Measurements from ENCODE around the gene SNRNP70. TPM values are rescaled to one million over a fixed set of nuclear protein-coding genes. Genes with fewer than 3 reads are reported as not detected.
A peak's percentile ranks its signal among the peaks of the same experiment; 100 is the strongest.
"Not testable (repeated sequence)": the region's sequence is repeated elsewhere in the genome, so short reads cannot be mapped to it uniquely, and the experiment has no call there.

Gene SNRNP70
- polyA plus RNA-seq, 1 donor = 218 TPM

GRCh38 chr19:49120325-49120683 is 35.1 kb downstream of the SNRNP70 start:
- DNase-seq (ENCODE audit: low read depth) = no peak

DNA sequence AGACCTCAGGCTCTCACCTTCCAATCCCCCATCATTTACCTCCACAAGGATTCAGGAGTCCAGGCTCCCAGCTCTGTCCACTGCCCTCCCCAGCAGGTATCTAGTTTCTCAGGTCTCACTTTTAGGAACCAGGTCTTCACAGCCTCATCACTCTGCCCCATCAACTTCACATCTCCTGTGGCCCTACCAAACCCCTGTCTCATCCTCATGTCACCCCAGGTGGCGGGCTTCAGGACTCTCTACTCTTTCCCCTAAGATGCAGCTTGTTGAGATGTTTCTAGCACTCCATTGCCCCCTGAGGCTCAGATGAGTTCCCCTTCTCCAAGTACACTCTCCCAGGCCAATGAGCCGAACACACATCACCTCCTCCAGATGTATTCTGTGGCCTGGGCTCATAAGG is 35.6 kb downstream of the SNRNP70 start:
- no peak for DNase-seq (ENCODE audit: low read depth)

DNA sequence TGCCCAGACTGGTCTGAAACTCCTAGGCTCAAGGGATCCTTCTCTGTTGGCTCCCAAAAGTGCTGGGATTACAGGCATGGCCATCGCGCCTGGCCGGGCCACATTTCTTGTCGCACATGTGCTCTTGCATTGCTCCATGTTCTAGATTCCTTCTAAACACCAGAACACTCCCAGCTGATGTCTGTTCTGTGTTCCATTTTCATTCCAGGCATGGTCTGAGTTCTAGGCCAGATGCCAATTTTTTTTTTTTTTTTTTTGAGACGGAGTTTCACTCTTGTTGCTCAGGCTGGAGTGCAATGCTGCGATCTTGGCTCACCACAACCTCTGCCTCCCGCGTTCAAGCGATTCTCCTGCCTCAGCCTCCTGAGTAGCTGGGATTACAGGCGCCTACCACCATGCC is 36.6 kb downstream of the SNRNP70 start:
- not testable (repeated sequence) for DNase-seq (ENCODE audit: low read depth)

DNA sequence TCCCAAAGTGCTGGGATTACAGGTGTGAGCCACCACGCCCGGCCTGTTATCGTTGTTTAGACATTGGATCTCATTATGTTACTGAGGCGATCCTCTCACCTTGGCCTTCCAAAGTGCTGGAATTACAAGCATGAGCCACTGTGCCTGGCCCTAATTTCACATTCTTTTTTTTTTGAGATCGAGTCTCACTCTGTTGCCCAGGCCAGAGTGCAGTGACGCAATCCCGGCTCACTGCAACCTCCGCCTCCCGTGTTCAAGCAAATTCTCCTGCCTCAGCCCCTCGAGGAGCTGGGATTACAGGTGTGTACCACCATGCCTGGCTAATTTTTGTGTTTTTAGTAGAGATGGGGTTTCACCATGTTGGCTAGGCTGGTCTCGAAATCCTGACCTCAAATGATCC is 38.0 kb downstream of the SNRNP70 start:
- DNase-seq (ENCODE audit: low read depth) = not testable (repeated sequence)

- no peak for DNase-seq (ENCODE audit: low read depth)
These were observed 39.9 kb downstream of the SNRNP70 start for GRCh38 chr19:49125025-49125731.

DNA sequence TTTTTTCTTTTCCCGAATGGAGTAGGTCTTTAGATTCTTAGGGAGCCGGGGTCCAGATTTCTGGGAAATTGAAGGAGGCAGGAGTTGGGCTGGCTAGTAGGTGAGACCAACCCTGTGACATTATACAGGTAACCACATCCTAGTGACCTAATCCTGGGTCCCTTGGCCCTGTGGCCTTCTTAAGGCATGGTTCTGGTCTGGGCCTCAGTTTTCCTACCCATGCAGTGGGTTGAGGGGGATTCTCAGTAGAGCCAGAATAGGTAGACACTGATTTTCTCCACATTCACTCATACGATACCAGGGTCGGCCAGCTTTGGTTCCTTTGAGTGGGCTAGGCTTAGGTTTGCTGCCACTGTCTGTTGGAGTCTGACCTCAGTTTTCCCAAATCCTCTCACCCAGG is 41.3 kb downstream of the SNRNP70 start:
- DNase-seq (ENCODE audit: low read depth) = no peak

GRCh38 chr19:49127225-49127624 is 42.0 kb downstream of the SNRNP70 start:
- not testable (repeated sequence) for DNase-seq (ENCODE audit: low read depth)

- DNase-seq (ENCODE audit: low read depth) = peak; percentile 87
These were observed 42.7 kb downstream of the SNRNP70 start for GRCh38 chr19:49127674-49128544.

- no peak for DNase-seq (ENCODE audit: low read depth)
These were observed 43.4 kb downstream of the SNRNP70 start for GRCh38 chr19:49128545-49129237.

DNA sequence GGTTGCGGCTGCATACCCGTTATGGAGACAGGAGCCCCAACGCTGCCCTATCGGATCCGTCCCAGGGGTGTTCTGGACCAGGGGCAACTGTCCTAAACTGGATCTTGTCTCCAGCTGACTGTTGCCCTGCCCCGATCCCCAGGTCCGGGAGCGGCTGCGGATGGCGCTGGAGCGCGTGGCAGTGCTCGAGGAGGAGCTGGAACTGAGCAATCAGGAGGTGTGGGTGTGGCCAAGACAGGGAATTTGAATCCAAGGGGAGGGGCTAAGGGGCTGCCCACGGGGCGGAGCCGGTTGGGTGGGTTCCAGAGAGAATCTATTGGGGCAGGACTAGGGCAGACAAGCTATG is 44.0 kb downstream of the SNRNP70 start:
- DNase-seq (ENCODE audit: low read depth) = no peak

- DNase-seq (ENCODE audit: low read depth) = no peak
These were observed 45.1 kb downstream of the SNRNP70 start for GRCh38 chr19:49130325-49130724.

DNA sequence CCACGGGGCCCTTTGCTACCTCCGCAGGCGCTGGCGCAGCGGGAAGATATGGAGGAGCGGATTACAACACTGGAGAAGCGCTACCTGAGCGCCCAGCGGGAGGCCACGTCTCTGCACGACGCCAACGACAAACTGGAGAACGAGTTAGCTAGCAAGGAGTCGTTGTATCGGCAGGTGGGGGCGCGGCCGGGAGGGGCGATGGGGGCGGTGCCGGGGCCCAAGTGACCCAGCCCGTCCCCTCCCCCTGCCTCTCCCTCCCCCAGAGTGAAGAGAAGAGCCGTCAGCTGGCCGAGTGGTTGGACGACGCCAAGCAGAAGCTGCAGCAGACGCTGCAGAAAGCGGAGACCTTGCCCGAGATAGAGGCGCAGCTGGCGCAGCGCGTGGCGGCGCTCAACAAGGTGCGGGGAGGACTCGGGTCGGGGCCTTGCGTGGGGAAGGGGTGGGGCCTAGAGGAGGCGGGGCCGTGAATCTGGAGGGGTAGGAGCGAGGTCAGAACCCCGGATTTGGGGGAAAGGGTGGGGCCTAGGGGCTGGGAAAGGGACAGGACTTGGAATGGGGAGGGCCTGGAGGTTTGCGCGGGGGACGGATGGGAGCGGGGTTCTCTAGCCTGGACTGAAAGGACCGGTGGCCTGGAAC is 47.8 kb downstream of the SNRNP70 start:
- no peak for DNase-seq (ENCODE audit: low read depth)

DNA sequence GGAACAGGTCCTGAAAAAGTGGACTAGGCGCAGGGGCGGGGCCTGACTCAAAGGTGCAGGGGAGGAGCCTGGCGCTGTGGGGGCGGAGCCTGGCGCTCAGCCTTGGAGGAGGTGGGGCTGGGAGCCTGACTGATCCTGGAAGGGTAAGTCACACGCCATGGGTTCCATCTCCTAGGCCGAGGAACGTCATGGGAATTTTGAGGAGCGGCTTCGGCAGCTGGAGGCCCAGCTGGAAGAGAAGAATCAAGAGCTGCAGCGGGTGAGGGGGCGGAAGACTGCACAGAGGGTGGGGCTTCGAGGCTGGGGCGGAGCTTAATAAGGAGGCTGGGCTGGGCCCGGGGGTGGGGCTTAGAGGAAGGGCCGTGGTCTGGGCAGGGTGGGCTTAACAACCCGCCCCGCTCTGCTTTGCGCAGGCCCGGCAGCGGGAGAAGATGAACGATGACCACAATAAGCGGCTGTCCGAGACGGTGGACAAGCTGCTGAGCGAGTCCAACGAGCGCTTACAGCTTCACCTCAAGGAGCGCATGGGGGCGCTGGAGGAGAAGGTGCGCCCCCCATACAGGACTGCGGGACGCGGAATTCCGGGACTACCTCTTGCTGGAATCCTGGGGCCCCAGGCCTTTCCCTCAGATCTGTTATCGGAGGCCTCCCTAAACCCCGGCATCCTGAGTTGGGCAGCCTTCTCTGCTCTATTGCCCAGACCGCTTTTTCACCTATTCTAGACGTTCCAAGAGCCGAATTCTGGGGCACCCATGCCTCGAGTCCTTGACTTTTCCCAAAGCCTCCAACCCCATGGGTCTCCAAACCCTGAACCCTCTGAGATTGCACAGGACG is 48.6 kb downstream of the SNRNP70 start:
- no peak for DNase-seq (ENCODE audit: low read depth)

GRCh38 chr19:49135686-49136085 is 50.4 kb downstream of the SNRNP70 start:
- no peak for DNase-seq (ENCODE audit: low read depth)

DNA sequence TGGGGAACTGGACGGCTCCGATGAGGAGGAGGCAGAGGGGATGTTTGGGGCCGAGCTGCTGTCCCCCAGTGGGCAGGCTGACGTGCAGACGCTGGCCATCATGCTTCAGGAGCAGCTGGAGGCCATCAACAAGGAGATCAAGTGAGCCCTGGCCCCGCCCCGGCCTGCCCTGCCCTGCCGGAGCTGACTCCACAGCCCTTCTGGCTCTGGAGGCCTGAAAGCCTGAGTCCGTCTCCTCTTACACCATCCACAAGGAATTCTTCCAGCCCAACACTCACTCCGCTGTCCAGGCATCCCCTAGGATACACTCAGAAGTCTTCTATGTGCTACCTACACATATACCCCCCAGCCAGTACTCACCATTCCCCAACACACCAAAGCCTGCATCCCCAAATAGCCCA is 51.5 kb downstream of the SNRNP70 start:
- DNase-seq (ENCODE audit: low read depth) = no peak

DNA sequence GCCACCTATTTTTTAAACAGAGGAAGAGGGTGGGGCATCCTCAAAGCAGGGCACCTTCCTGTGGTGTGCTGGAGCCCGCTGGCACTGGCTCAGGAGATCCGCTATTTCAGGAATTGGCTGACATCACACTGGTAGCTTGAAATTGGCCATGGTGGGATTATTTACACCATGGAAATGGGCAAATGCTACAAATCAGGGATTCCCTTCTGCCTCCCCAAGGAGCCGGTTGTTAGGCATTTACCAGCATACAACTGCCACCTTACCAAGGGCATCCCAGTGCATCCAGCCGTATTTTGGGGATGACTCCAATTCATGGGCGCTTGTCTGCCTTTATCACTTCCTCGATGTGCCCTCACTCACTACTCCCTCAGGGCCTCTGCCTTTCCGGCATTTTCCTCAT is 55.7 kb downstream of the SNRNP70 start:
- no peak for DNase-seq (ENCODE audit: low read depth)

- DNase-seq (ENCODE audit: low read depth) = no peak
These were observed 56.1 kb downstream of the SNRNP70 start for GRCh38 chr19:49141352-49141751.

- no peak for DNase-seq (ENCODE audit: low read depth)
These were observed 57.6 kb downstream of the SNRNP70 start for GRCh38 chr19:49142866-49143335.

DNA sequence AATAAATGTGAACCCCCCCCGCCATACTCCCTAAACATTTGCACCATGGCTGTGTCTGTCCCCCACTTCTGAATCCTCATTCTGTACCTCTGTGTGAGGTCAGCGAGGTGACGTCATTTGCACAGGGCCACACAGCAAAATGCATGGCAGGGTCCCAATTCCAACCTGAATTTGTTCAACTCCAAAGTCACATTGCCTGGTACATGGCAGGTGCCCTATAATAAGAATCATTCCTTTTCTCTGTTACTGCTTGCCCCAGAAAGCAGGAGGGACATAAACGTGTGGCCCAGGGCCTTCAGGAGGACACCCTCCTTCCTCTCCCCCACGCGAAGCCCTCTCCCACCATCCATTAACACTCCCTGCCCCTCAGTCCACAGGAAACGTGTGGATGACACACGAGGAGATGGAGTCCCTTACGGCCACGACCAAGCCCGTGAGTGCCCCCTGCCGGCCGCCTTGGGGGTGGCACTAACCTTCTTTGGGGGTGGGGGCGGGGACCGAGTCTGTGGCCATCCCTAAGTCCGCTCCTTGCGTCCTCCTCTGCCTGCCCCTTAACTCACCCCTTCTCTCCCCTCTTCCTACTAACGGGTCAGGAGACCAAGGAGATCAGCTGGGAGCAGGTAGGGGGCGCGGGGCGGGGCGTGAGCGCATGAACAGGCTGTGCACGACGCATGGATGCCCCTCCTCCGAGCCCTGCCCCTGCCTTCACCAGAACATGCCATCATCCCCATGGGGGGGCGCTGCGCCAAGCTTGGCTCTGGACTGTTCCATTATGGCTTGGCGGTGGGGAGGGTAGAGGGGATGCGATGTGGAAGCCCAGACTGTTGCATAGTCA is 60.5 kb downstream of the SNRNP70 start:
- no peak for DNase-seq (ENCODE audit: low read depth)

GRCh38 chr19:49146408-49146770 is 61.1 kb downstream of the SNRNP70 start:
- not testable (repeated sequence) for DNase-seq (ENCODE audit: low read depth)

All from forelimb muscle (tissue), 1 donor.